GM21723 (cell line): ENCODE data around the gene SLC49A4.

Source experiments
- ATAC-seq: cut with Tn5 transposase; IDR thresholded peaks from one replicate; pipeline ENCODE4 v1.9.1; 2021; ENCODE audit warnings: mild to moderate bottlenecking, moderate library complexity; ENCODE audit not compliant: unreplicated experiment

SLC49A4 gene

GRCh38 chr3:122857019-122857418, 62.1 kb downstream of the SLC49A4 start:
- ATAC-seq: no peak

GRCh38 chr3:122858373-122858772, 63.5 kb downstream of the SLC49A4 start:
- ATAC-seq: no peak

GRCh38 chr3:122859021-122859805, 64.3 kb downstream of the SLC49A4 start:
- ATAC-seq: no peak

- ATAC-seq: no peak
Measured at GRCh38 chr3:122862381-122862780, 67.5 kb downstream of the SLC49A4 start.

- no peak for ATAC-seq
Measured at GRCh38 chr3:122864498-122864897, 69.6 kb downstream of the SLC49A4 start.

GRCh38 chr3:122868322-122868721, 73.5 kb downstream of the SLC49A4 start:
- no peak for ATAC-seq

GRCh38 chr3:122873741-122874515, 79.1 kb downstream of the SLC49A4 start:
- no peak for ATAC-seq

- ATAC-seq: no peak
Measured at GRCh38 chr3:122875547-122876127, 80.8 kb downstream of the SLC49A4 start.

GRCh38 chr3:122880173-122880572, 85.3 kb downstream of the SLC49A4 start:
- ATAC-seq: no peak

- ATAC-seq: no peak
Measured at GRCh38 chr3:122880624-122881023, 85.8 kb downstream of the SLC49A4 start.

GRCh38 chr3:122882361-122882947, 87.6 kb downstream of the SLC49A4 start:
- ATAC-seq: no peak

GRCh38 chr3:122886251-122886650, 91.4 kb downstream of the SLC49A4 start:
- no peak for ATAC-seq

GRCh38 chr3:122886946-122887345, 92.1 kb downstream of the SLC49A4 start:
- ATAC-seq: no peak

GRCh38 chr3:122890077-122890719, 95.3 kb downstream of the SLC49A4 start:
- no peak for ATAC-seq

GRCh38 chr3:122890720-122891220, 95.9 kb downstream of the SLC49A4 start:
- ATAC-seq: no peak

- no peak for ATAC-seq
Measured at GRCh38 chr3:122892118-122892960, 97.5 kb downstream of the SLC49A4 start.

GRCh38 chr3:122893282-122893681, 98.4 kb downstream of the SLC49A4 start:
- no peak for ATAC-seq

- ATAC-seq: no peak
Measured at GRCh38 chr3:122893754-122894668, 99.1 kb downstream of the SLC49A4 start.

- no peak for ATAC-seq
Measured at GRCh38 chr3:122898298-122898697, 103.4 kb downstream of the SLC49A4 start.
